Measurements from ENCODE around the gene GRM4. TPM values are rescaled to one million over a fixed set of nuclear protein-coding genes. Genes with fewer than 3 reads are reported as not detected.

GRM4 gene
- total RNA-seq, 1 experiment from 2014 or later, result 5.6 TPM

- H3K4me3 Mint-ChIP-seq, result peak overlapping the region in 1 of 2 experiments; percentile 26; a peak in 1 of 5 replicates
- no peak overlapping the region for H4K91ac ChIP-seq (ENCODE audit: insufficient read length, low read depth, low read length)
- no peak overlapping the region for H3K18ac ChIP-seq (ENCODE audit: insufficient read length, low read depth, low read length)
- no peaks in the 10 kb centered on the region for H3K9me3 ChIP-seq (ENCODE audit: control insufficient read depth, low read depth, low read length)
- no peak overlapping the region for H2BK20ac ChIP-seq (ENCODE audit: low read depth, low read length, poor library complexity, severe bottlenecking)
- no peak overlapping the region for H3K27ac ChIP-seq (ENCODE audit: insufficient read length, low read depth, low read length)
- H3K4me2 ChIP-seq (ENCODE audit: insufficient read depth, insufficient read length, low read length), result no peak overlapping the region
- no peak for DNase-seq
- no peak overlapping the region for H2BK5ac ChIP-seq (ENCODE audit: insufficient read length, low read length)
- no peak overlapping the region for H3K14ac ChIP-seq (ENCODE audit: insufficient read depth, low read length)
- H3K23ac ChIP-seq (ENCODE audit: insufficient read length, low read depth, low read length), result no peak overlapping the region
- no peak overlapping the region for H2BK15ac ChIP-seq (ENCODE audit: low read depth, low read length)
- H4K8ac ChIP-seq (replicated peaks; ENCODE audit: insufficient read length, low read depth, low read length), result no peak overlapping the region
- H3K27me3 ChIP-seq (ENCODE audit: insufficient read depth, low read length), result no peaks in the 10 kb centered on the region
- no peaks in the 10 kb centered on the region for H3K9me3 Mint-ChIP-seq
- no peaks in the 10 kb centered on the region for H3K79me2 ChIP-seq (ENCODE audit: insufficient read depth, low read length)
- H4K5ac ChIP-seq (ENCODE audit: insufficient read length, low read depth, low read length), result no peak overlapping the region
- TF ChIP-seq CTCF (conservative IDR thresholded peaks at IDR 0.05), result no peak
- no peak overlapping the region for H3K4ac ChIP-seq (ENCODE audit: low read depth, low read length)
- no peak overlapping the region for H3T11ph ChIP-seq (ENCODE audit: low read length)
- no peak overlapping the region for H2BK12ac ChIP-seq (ENCODE audit: insufficient read length, low read depth, low read length)
- no peaks in the 10 kb centered on the region for H3K23me2 ChIP-seq (ENCODE audit: insufficient read length, low read depth, low read length, poor library complexity, severe bottlenecking)
- no CpG with 5 or more reads among the region's 5 CpGs for WGBS (ENCODE audit: extremely low coverage, insufficient read length, low lambda C conversion rate)
- H2AFZ ChIP-seq (ENCODE audit: low read length), result no peak overlapping the region
- no peaks in the 10 kb centered on the region for H3K4me1 Mint-ChIP-seq
- no peaks in the 10 kb centered on the region for H3K36me3 Mint-ChIP-seq (ENCODE audit: insufficient read depth in 1 of 3, low read depth in 3 of 3)
- no peaks in the 10 kb centered on the region for H3K79me1 ChIP-seq (ENCODE audit: insufficient read depth, low read depth, low read length, poor library complexity, severe bottlenecking)
- H2AK5ac ChIP-seq (ENCODE audit: insufficient read length, low read length), result no peak overlapping the region
- H3K9ac ChIP-seq (ENCODE audit: extremely low read depth, insufficient read length, low read length), result no peak overlapping the region
- no peak overlapping the region for H3K56ac ChIP-seq (ENCODE audit: insufficient read length, low read depth, low read length)
- no peak overlapping the region for H3K27ac Mint-ChIP-seq
- no peaks in the 10 kb centered on the region for H3K27me3 Mint-ChIP-seq (ENCODE audit: low read depth)
- no peaks in the 10 kb centered on the region for H4K20me1 ChIP-seq (ENCODE audit: control insufficient read depth, insufficient read depth, insufficient read length)
- no peaks in the 10 kb centered on the region for H3K4me1 ChIP-seq (ENCODE audit: insufficient read depth, low read length)
- no peak overlapping the region for H2BK120ac ChIP-seq (ENCODE audit: low read depth, low read length, poor library complexity, severe bottlenecking)
Observed at GRCh38 chr6:34177181-34177591, 31.3 kb upstream of the GRM4 start.

Data from H9 (cell line).